ENCODE measurements around the gene SIL1. TPM values are rescaled to one million over a fixed set of nuclear protein-coding genes. Genes with fewer than 3 reads are reported as not detected.

SIL1 gene
- polyA plus RNA-seq, 4 donors, result 47.9 to 58.9 (median 52.1) TPM

DNA sequence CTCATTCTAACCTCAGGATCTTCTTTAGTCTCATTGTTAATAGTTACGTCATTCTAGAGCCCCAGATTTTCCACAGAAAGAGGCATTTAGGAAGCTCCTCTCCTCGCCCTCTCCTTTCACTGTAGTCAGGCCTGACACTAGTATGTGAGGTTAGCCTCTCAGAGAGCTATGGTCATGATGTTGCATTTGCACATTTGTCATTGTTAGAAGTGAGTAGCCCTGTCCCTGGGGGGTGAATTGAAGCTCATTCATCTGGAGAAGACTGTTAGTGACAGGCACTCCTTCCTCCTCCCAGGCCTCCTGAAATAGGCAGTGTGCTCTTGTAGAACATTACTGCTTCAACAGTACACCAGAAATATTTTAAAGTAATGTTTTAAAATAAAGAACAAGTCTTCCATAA, 296.5 kb downstream of the SIL1 start:
- no peak for DNase-seq (ENCODE audit: low read depth in 4 of 4, low spot score in 3 of 4)

DNA sequence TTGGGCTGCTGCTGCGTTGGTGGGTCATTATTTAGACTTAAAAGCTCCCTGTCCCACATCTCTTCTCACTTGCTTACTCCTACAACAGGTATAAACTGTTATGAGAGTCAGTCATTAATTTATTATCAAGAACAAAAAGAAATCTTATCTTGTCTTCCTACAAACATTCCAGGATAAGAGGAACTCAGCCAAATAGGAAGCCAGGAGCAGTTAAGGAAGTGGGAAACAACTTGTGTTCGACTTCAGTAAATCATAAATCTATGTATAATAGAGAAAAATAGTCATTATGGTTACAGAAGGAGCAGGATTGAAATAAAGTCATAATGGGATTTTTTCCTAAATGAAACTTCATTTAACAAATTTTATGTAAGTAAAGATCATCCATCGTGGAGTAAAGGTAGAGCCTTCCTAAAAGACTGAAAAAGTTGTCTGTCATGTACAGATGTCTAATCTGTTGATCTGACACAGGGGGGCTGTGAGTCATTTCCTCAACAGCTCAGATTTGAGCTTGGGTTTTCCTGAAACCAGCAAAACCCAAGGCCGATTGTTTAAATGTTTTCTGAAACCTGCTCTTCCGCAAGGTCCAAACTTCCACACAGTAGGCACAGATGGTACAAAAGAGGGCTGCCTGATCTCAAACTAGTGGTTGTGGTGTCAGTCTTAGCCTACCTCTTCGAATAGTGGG, 297.7 kb downstream of the SIL1 start:
- DNase-seq (ENCODE audit: low read depth in 4 of 4, low spot score in 3 of 4), result no peak

DNA sequence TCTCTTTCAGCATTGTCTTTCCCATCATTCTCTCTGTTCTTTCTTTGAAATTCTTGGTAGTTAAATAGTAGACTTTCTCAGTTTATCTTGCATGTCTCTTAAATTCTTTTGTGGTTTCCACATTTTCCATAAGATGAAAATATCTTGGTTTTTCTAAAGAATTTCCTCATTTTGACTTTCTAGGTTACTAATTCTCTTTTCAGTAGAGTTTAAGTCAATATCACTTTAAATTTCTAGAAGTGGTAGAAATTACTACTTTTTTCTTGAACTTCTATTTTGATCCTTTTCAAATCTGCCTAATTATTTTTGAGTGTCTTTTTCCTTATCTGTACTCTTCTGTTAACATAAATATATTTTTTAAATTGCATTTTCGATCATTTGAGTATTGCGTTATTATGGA, 299.4 kb downstream of the SIL1 start:
- DNase-seq (ENCODE audit: low read depth in 4 of 4, low spot score in 3 of 4), result no peak

DNA sequence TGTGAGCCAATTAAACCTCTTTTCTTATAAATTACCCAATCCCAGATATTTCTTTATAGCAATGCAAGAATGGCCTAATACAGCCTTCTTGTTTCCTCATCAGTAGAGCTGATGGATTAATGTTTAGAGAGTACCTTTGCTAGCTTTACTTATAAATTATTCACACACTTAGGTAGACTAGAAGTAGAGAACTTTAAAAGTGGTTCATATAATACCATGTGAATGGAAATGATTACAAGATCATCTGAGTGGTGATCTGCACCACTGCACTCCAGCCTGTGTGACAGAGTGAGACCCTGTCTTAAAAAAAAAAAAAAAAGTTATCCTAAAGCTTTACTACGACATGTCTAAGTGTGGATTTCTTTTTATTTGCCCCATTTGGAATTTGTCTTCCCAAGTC, 299.9 kb downstream of the SIL1 start:
- DNase-seq (ENCODE audit: low read depth in 4 of 4, low spot score in 3 of 4), result no peak

Other genes with a start within 250 kb of the SIL1 start
- 100 to 1,000 TPM; 547 to 863 (median 659) TPM for gene MATR3, start 95.4 kb upstream of the SIL1 start, polyA plus RNA-seq (ENCODE audit: insufficient read length in 4 of 4)
- gene PAIP2, start 143.5 kb upstream of the SIL1 start, polyA plus RNA-seq (ENCODE audit: insufficient read length in 4 of 4), result 100 to 1,000 TPM; 158 to 203 (median 186) TPM
- 10 to 100 TPM in 2 of 4 donors, 1 to 10 TPM in 2; 1.1 to 16.8 (median 11.9) TPM for gene SLC23A1, start 184.9 kb upstream of the SIL1 start, polyA plus RNA-seq (ENCODE audit: insufficient read length in 4 of 4)
- under 1 TPM; 0.22 to 0.90 (median 0.32) TPM for gene MZB1, start 191.5 kb upstream of the SIL1 start, polyA plus RNA-seq (ENCODE audit: insufficient read length in 4 of 4)
- gene PROB1, start 196.7 kb upstream of the SIL1 start, polyA plus RNA-seq (ENCODE audit: insufficient read length in 4 of 4), result 1 to 10 TPM in 3 of 4 donors, under 1 TPM in 1; 0.56 to 2.8 (median 2.1) TPM
- gene SPATA24, start 205.7 kb upstream of the SIL1 start, polyA plus RNA-seq (ENCODE audit: insufficient read length in 4 of 4), result 10 to 100 TPM in 2 of 4 donors, 1 to 10 TPM in 2; 2.7 to 14.4 (median 11.6) TPM
- 10 to 100 TPM; 24.0 to 35.0 (median 32.9) TPM for gene DNAJC18, start 241.2 kb upstream of the SIL1 start, polyA plus RNA-seq (ENCODE audit: insufficient read length in 4 of 4)